HepG2 (cell line): Measurements from ENCODE around the gene ASAP2. TPM values are rescaled to one million over a fixed set of nuclear protein-coding genes. Genes with fewer than 3 reads are reported as not detected.

Experiments used
- ATAC-seq: fragments of 200-7000 bp; cut with Tn5 transposase; 3 replicates; pipeline ENCODE4 v1.9.1; 2020; ENCODE audit warnings: mild to moderate bottlenecking, moderate library complexity
- BruUV-seq: library from RNA; stranded (reverse); fragments of 400-500 nt; replicated peaks from 2 replicates; lab custom pipeline; 2021; lab: Mats Ljungman, UMichigan
- CTCF ChIA-PET: fragments of 300-600 bp; formaldehyde crosslinking; extraction: SDS; loops from one replicate; lab custom pipeline; 2021; ENCODE audit warnings: low total read pairs, inconsistent platforms, low intra/inter-chr PET ratio; lab: Yijun Ruan, JAX
- POLR2A ChIA-PET: fragments of 350-600 bp; sonication (Branson Sonifier 250); formaldehyde crosslinking; loops from one replicate; lab custom pipeline; 2020; ENCODE audit warnings: antibody characterized with exemption, inconsistent platforms; lab: Yijun Ruan, JAX
- DNase-seq: peaks from one replicate; pipeline ENCODE4 v3.0.0-alpha.2; 2015; ENCODE audit warnings: low spot score
- FAIRE-seq: peaks from 3 replicates; lab custom pipeline; 2011; peaks lifted over from hg19 to GRCh38; lab: Jason Lieb, UNC
- H2AFZ ChIP-seq: one replicate; pipeline ENCODE4 v1.6.1; 2011; ENCODE audit warnings: low read length, inconsistent platforms
- H3K27ac ChIP-seq: fragments of 300-600 bp; 3 replicates; pipeline ENCODE4 v1.8.0; 2011; ENCODE audit warnings: mixed run types, mild to moderate bottlenecking, mixed read lengths, low read length, inconsistent platforms; ENCODE audit not compliant: insufficient read depth; ENCODE audit errors: extremely low read length
- H3K27me3 ChIP-seq, 2 experiments: fragments of 200-600 bp in 1 of 2; 2 replicates in 1 of 2; 3 replicates in 1 of 2; pipeline versions ENCODE4 v1.6.0 to v1.8.0; 2011; ENCODE audit warnings: low read length in 2 of 2, mild to moderate bottlenecking in 2 of 2, moderate library complexity in 2 of 2, inconsistent platforms in 1 of 2; ENCODE audit not compliant: insufficient read depth in 2 of 2, control insufficient read depth in 1 of 2
- H3K36me3 ChIP-seq, 2 experiments: fragments of 200-600 bp in 1 of 2; replicated peaks in 1 of 2; 2 replicates in 1 of 2; 3 replicates in 1 of 2; pipeline versions ENCODE4 v1.5.1 to v1.8.0; 2011; ENCODE audit warnings: low read length in 2 of 2, inconsistent platforms in 1 of 2; ENCODE audit not compliant: insufficient read depth in 2 of 2, control insufficient read depth in 1 of 2
- H3K4me1 ChIP-seq: 2 replicates; pipeline ENCODE4 v1.5.1; 2012; ENCODE audit warnings: low read length, inconsistent platforms; ENCODE audit not compliant: insufficient read depth
- H3K4me2 ChIP-seq: 2 replicates; pipeline ENCODE4 v1.6.0; 2011; ENCODE audit warnings: low read depth, low read length, inconsistent platforms
- H3K4me3 ChIP-seq, 3 experiments: fragments of 200-600 bp in 1 of 3; sonication (generic), shearing (Covaris generic) in 1 of 3; replicated peaks in 1 of 3; 2 replicates each; pipeline ENCODE4 v1.5.1; 2011 to 2016; ENCODE audit warnings: low read length in 3 of 3, inconsistent platforms in 2 of 3, low read depth in 2 of 3, mild to moderate bottlenecking in 2 of 3, control low read depth in 1 of 3, mixed read lengths in 1 of 3; ENCODE audit not compliant: insufficient read depth in 1 of 3
- H3K79me2 ChIP-seq: one replicate; pipeline ENCODE4 v1.6.1; 2011; ENCODE audit warnings: low read length, inconsistent platforms; ENCODE audit not compliant: insufficient read depth
- H3K9ac ChIP-seq: 2 replicates; pipeline ENCODE4 v1.6.0; 2011; ENCODE audit warnings: mild to moderate bottlenecking, low read depth, low read length, inconsistent platforms; ENCODE audit not compliant: insufficient read depth
- H3K9me3 ChIP-seq: 2 replicates; pipeline ENCODE4 v1.5.1; 2012; ENCODE audit warnings: mild to moderate bottlenecking, low read length
- H4K20me1 ChIP-seq: 2 replicates; pipeline ENCODE4 v1.6.0; 2011; ENCODE audit warnings: inconsistent platforms, mild to moderate bottlenecking, low read length, moderate library complexity; ENCODE audit not compliant: insufficient read depth
- MTF2 ChIP-seq: sonication (generic); formaldehyde crosslinking; IDR thresholded peaks from 2 replicates; pipeline ENCODE4 v1.5.0; 2020; ENCODE audit warnings: missing genetic modification reagents, borderline replicate concordance
- NPAS2 ChIP-seq: sonication (generic); formaldehyde crosslinking; IDR thresholded peaks from 2 replicates; pipeline ENCODE4 v1.8.0; 2022; ENCODE audit warnings: mild to moderate bottlenecking, missing genetic modification reagents, borderline replicate concordance
- ZBTB38 ChIP-seq: sonication (generic); formaldehyde crosslinking; IDR thresholded peaks from 2 replicates; pipeline ENCODE4 v1.5.1; 2020; ENCODE audit warnings: mild to moderate bottlenecking, missing genetic modification reagents
- ZNF775 ChIP-seq: sonication (generic); formaldehyde crosslinking; IDR thresholded peaks from 2 replicates; pipeline ENCODE4 v1.4.0; 2020; ENCODE audit warnings: missing genetic modification reagents, mild to moderate bottlenecking, moderate library complexity, borderline replicate concordance
- WGBS: methylation state at CpG from one replicate; pipeline ENCODE4 v1.1.6; 2017; ENCODE audit warnings: low lambda C conversion rate; 5-methylcytosine and 5-hydroxymethylcytosine counted together
- in situ Hi-C: cut with HindIII; loops from 2 replicates; pipeline ENCODE4 v1.10.0; 2017; ENCODE audit warnings: low pct_unique_long_range_greater_than_20kb; ENCODE audit not compliant: extremely low pct_ligation_motif_present
- intact Hi-C: fragments of 100-400 bp; cut with micrococcal nuclease; formaldehyde crosslinking; loops from one replicate; pipeline ENCODE4 v1.10.0; 2022; ENCODE audit not compliant: unreplicated experiment
- polyA plus RNA-seq, 8 experiments: library from polyadenylated mRNA; depleted of rRNA in 3 of 8; stranded (reverse) in 7 of 8; unstranded in 1 of 8; fragments of >200 nt; fragmentation: Illumina TruSeq in 4 of 8; extraction: Trizol in 4 of 8; gene quantifications; 2 replicates each; pipeline versions ENCODE4 v1.2.1 to v1.2.3, GENCODE V29; 2011 to 2016; ENCODE audit warnings: low read depth in 4 of 8, missing spikeins in 1 of 8, mixed read lengths in 1 of 8; ENCODE audit not compliant: insufficient read depth in 1 of 8
- total RNA-seq, 5 experiments: library from RNA; depleted of rRNA; stranded (reverse); fragments of >200 nt; fragmentation: Illumina TruSeq; extraction: Trizol; gene quantifications; 2 replicates each; pipeline ENCODE4 v1.2.3, GENCODE V29; 2016; ENCODE audit warnings: low read depth in 1 of 5
- TF ChIP-seq, protein P1 (sequence below): sonication (generic); formaldehyde crosslinking; IDR thresholded peaks from 2 replicates; pipeline ENCODE4 v1.4.0; 2020; ENCODE audit warnings: missing genetic modification reagents
- TF ChIP-seq, protein P2 (sequence below): sonication (generic); formaldehyde crosslinking; IDR thresholded peaks from 2 replicates; pipeline ENCODE4 v1.8.0; 2022; ENCODE audit warnings: missing genetic modification reagents, low read depth, mild to moderate bottlenecking, borderline replicate concordance
- TF ChIP-seq, protein P3 (sequence below): sonication (generic); formaldehyde crosslinking; IDR thresholded peaks from 2 replicates; pipeline ENCODE4; 2020; ENCODE audit warnings: missing genetic modification reagents, mild to moderate bottlenecking, borderline replicate concordance
- TF ChIP-seq, protein P4 (sequence below): IDR thresholded peaks from 2 replicates; pipeline ENCODE4 v1.6.1; 2016; ENCODE audit warnings: low read depth, control low read depth
- TF ChIP-seq, protein P5 (sequence below): sonication (generic); formaldehyde crosslinking; IDR thresholded peaks from 2 replicates; pipeline ENCODE4 v1.5.1; 2020; ENCODE audit warnings: mild to moderate bottlenecking, missing genetic modification reagents, moderate library complexity

ASAP2 gene
- total and polyA plus RNA-seq, 2 of the 13 experiments (the other 11 are each of a cell fraction or from before 2014, with no cell fraction given), result 7.3 to 22.3 TPM

DNA sequence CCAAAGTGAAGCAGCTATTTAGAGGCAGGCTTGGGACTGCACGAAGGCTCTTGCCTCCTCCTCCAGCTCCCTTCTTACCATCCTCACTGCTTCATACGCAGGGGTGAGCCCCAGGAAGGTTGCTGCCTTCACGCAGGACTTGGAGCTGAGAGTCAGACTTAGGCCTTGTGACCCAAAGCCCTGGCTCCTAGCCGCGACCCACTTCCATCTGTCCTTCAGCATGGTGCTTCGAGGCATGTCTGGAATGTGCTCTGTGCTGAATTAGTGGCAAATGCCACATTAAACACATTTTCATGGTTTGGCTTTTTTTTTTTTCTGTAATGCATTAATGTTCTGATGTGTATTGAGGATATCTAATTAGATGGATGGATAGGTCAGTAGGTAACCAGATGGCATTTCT, 179.2 kb downstream of the ASAP2 start (continued):
- TF ChIP-seq, protein P1, sequence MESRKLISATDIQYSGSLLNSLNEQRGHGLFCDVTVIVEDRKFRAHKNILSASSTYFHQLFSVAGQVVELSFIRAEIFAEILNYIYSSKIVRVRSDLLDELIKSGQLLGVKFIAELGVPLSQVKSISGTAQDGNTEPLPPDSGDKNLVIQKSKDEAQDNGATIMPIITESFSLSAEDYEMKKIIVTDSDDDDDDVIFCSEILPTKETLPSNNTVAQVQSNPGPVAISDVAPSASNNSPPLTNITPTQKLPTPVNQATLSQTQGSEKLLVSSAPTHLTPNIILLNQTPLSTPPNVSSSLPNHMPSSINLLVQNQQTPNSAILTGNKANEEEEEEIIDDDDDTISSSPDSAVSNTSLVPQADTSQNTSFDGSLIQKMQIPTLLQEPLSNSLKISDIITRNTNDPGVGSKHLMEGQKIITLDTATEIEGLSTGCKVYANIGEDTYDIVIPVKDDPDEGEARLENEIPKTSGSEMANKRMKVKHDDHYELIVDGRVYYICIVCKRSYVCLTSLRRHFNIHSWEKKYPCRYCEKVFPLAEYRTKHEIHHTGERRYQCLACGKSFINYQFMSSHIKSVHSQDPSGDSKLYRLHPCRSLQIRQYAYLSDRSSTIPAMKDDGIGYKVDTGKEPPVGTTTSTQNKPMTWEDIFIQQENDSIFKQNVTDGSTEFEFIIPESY, result peak; percentile 35; the same call in 1 of the 2 replicates
- TF ChIP-seq, protein P2, sequence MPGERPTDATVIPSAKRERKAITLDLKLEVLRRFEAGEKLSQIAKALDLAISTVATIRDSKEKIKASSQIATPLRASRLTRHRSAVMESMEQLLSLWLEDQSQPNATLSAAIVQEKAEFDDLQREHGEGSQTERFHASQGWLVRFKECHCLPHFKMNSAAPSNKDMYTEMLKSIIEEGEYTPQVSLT, result 0 out of 2 replicates have a peak, but pooled peaks have one; percentile 20

DNA sequence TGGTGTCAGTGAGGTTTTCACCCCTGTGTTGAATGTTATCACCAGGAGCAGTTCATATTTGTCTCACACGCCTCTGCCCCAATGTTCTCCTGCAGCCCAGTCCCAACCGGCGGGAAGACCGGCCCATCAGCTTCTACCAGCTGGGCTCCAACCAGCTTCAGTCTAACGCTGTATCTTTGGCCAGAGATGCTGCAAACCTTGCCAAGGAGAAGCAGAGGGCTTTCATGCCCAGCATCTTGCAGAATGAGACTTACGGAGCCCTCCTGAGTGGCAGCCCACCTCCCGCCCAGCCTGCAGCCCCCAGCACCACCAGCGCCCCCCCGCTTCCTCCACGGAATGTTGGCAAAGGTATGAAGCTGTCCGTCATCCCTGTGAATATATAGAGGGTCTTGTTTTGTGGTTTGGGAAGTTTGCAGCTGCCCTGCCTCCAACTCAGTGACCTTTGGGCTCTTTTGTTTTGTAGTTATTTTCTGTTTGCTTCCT, 181.6 kb downstream of the ASAP2 start:
- in situ Hi-C loops (loop anchor here (5.0 kb wide), 1 partner anchor 34 kb away; the partner anchor contains the start of genes CPSF3 and ITGB1BP1), intact Hi-C loops (loop anchor here (5.0 kb wide), 1 partner anchor 51 kb away; no protein-coding TSS in a partner anchor)
- H2AFZ ChIP-seq, result no peak overlapping the region
- no peak overlapping the region for H3K4me3 ChIP-seq
- H3K79me2 ChIP-seq, result no peaks in the 10 kb centered on the region
- 84% methylated on average over 11 of the region's 11 CpGs for WGBS
- FAIRE-seq, result no peak
- no peaks in the 10 kb centered on the region for H3K9me3 ChIP-seq
- peak; percentile 73 for DNase-seq
- H3K4me1 ChIP-seq, result peaks cover 62% of the 10 kb centered on the region
- H3K9ac ChIP-seq, result 0 out of 2 replicates have a peak overlapping the region, but pooled peaks have one; percentile 61
- peaks cover 3 to 24% of the 10 kb centered on the region in 2 experiments; a peak in 4 of 5 replicates for H3K36me3 ChIP-seq
- ATAC-seq, result no peak
- ChIA-PET CTCF (no interaction called here), POLR2A (interaction anchor here (1.0 to 4.1 kb wide), 4 partner anchors 24 to 61 kb away, joined by 3 to 44 read pairs (median 20); partner anchors contain the start of genes CPSF3 and ITGB1BP1)
- peak overlapping the region; percentile 30; the same call in 1 of the 2 replicates for H3K4me2 ChIP-seq
- H3K27ac ChIP-seq, result peak overlapping the region; percentile 67
- H4K20me1 ChIP-seq, result no peaks in the 10 kb centered on the region
- H3K27me3 ChIP-seq, result no peaks in the 10 kb centered on the region
- no TSS peak for BruUV-seq
- TF ChIP-seq, protein P3, sequence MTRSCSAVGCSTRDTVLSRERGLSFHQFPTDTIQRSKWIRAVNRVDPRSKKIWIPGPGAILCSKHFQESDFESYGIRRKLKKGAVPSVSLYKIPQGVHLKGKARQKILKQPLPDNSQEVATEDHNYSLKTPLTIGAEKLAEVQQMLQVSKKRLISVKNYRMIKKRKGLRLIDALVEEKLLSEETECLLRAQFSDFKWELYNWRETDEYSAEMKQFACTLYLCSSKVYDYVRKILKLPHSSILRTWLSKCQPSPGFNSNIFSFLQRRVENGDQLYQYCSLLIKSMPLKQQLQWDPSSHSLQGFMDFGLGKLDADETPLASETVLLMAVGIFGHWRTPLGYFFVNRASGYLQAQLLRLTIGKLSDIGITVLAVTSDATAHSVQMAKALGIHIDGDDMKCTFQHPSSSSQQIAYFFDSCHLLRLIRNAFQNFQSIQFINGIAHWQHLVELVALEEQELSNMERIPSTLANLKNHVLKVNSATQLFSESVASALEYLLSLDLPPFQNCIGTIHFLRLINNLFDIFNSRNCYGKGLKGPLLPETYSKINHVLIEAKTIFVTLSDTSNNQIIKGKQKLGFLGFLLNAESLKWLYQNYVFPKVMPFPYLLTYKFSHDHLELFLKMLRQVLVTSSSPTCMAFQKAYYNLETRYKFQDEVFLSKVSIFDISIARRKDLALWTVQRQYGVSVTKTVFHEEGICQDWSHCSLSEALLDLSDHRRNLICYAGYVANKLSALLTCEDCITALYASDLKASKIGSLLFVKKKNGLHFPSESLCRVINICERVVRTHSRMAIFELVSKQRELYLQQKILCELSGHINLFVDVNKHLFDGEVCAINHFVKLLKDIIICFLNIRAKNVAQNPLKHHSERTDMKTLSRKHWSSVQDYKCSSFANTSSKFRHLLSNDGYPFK (CRISPR knock-in tag), result 0 out of 2 replicates have a peak, but pooled peaks have one; percentile 28
- TF ChIP-seq ZNF775 (CRISPR knock-in tag), result no peak
- TF ChIP-seq, protein P4, sequence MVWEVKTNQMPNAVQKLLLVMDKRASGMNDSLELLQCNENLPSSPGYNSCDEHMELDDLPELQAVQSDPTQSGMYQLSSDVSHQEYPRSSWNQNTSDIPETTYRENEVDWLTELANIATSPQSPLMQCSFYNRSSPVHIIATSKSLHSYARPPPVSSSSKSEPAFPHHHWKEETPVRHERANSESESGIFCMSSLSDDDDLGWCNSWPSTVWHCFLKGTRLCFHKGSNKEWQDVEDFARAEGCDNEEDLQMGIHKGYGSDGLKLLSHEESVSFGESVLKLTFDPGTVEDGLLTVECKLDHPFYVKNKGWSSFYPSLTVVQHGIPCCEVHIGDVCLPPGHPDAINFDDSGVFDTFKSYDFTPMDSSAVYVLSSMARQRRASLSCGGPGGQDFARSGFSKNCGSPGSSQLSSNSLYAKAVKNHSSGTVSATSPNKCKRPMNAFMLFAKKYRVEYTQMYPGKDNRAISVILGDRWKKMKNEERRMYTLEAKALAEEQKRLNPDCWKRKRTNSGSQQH (CRISPR knock-in tag), result no peak
- TF ChIP-seq, protein P5, sequence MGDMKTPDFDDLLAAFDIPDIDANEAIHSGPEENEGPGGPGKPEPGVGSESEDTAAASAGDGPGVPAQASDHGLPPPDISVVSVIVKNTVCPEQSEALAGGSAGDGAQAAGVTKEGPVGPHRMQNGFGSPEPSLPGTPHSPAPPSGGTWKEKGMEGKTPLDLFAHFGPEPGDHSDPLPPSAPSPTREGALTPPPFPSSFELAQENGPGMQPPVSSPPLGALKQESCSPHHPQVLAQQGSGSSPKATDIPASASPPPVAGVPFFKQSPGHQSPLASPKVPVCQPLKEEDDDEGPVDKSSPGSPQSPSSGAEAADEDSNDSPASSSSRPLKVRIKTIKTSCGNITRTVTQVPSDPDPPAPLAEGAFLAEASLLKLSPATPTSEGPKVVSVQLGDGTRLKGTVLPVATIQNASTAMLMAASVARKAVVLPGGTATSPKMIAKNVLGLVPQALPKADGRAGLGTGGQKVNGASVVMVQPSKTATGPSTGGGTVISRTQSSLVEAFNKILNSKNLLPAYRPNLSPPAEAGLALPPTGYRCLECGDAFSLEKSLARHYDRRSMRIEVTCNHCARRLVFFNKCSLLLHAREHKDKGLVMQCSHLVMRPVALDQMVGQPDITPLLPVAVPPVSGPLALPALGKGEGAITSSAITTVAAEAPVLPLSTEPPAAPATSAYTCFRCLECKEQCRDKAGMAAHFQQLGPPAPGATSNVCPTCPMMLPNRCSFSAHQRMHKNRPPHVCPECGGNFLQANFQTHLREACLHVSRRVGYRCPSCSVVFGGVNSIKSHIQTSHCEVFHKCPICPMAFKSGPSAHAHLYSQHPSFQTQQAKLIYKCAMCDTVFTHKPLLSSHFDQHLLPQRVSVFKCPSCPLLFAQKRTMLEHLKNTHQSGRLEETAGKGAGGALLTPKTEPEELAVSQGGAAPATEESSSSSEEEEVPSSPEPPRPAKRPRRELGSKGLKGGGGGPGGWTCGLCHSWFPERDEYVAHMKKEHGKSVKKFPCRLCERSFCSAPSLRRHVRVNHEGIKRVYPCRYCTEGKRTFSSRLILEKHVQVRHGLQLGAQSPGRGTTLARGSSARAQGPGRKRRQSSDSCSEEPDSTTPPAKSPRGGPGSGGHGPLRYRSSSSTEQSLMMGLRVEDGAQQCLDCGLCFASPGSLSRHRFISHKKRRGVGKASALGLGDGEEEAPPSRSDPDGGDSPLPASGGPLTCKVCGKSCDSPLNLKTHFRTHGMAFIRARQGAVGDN, result peak; percentile 33
- TF ChIP-seq NPAS2, result no peak
- TF ChIP-seq MTF2 (CRISPR knock-in tag), result 0 out of 2 replicates have a peak, but pooled peaks have one; percentile 36
- peak; percentile 23; the same call in 1 of the 2 replicates for TF ChIP-seq ZBTB38
